ENCODE results near the gene ITGA3.

ITGA3 gene

GRCh38 chr17:50093807-50094206 lies 37.9 kb downstream of the ITGA3 start:
- no CpG with 5 or more reads among the region's 3 CpGs for WGBS (ENCODE audit: insufficient coverage, insufficient read length)
- Histone ChIP-seq H3K9me3 (ENCODE audit: control insufficient read depth, insufficient read depth, low read length) (no peaks in the 10 kb centered on the region), H3K27me3 (ENCODE audit: control insufficient read depth, insufficient read depth, low read length) (no peaks in the 10 kb centered on the region), H3K27ac (ENCODE audit: low read length) (no peak overlapping the region), H3K36me3 (ENCODE audit: control insufficient read depth, insufficient read depth, low read length) (no peaks in the 10 kb centered on the region; the same call in 1 of the 2 replicates), H3K4me1 (ENCODE audit: control insufficient read depth, insufficient read depth, low read length) (no peaks in the 10 kb centered on the region), H3K4me3 (ENCODE audit: low read length) (no peak overlapping the region)
- DNase-seq (ENCODE audit: low read depth, low spot score): no peak

GRCh38 chr17:50094243-50094752 lies 38.4 kb downstream of the ITGA3 start:
- Histone ChIP-seq H3K4me1 (ENCODE audit: control insufficient read depth, insufficient read depth, low read length) (no peaks in the 10 kb centered on the region), H3K4me3 (ENCODE audit: low read length) (peak overlapping the region; percentile 82; the same call in 1 of the 2 replicates), H3K36me3 (ENCODE audit: control insufficient read depth, insufficient read depth, low read length) (no peaks in the 10 kb centered on the region), H3K9me3 (ENCODE audit: control insufficient read depth, insufficient read depth, low read length) (no peaks in the 10 kb centered on the region), H3K27me3 (ENCODE audit: control insufficient read depth, insufficient read depth, low read length) (no peaks in the 10 kb centered on the region), H3K27ac (ENCODE audit: low read length) (no peak overlapping the region)
- DNase-seq (ENCODE audit: low read depth, low spot score): peak; percentile 77
- no CpG with 5 or more reads among the region's 21 CpGs for WGBS (ENCODE audit: insufficient coverage, insufficient read length)

GRCh38 chr17:50094753-50095619 lies 39.1 kb downstream of the ITGA3 start, which contains the start of gene PDK2:
Gene PDK2 (plus strand): TSS chr17:50095351. CDS start chr17:50095436, 85 bp downstream.
- no peaks in the 10 kb centered on the region for H3K4me1 ChIP-seq (ENCODE audit: control insufficient read depth, insufficient read depth, low read length)
- no peak within 1 kb of the TSS for H3K27ac ChIP-seq (ENCODE audit: low read length)
- no peaks in the 10 kb centered on the region for H3K9me3 ChIP-seq (ENCODE audit: control insufficient read depth, insufficient read depth, low read length)
- peak within 1 kb of the TSS; percentile 82 for H3K4me3 ChIP-seq (ENCODE audit: low read length)
- no peaks in the 10 kb centered on the region for H3K36me3 ChIP-seq (ENCODE audit: control insufficient read depth, insufficient read depth, low read length)
- no CpG with 5 or more reads among the region's 68 CpGs for WGBS (ENCODE audit: insufficient coverage, insufficient read length)
- H3K27me3 ChIP-seq (ENCODE audit: control insufficient read depth, insufficient read depth, low read length): no peaks in the 10 kb centered on the region
- peak; percentile 86 for DNase-seq (ENCODE audit: low read depth, low spot score)

GRCh38 chr17:50095626-50096037 lies 39.7 kb downstream of the ITGA3 start:
- H3K27me3 ChIP-seq (ENCODE audit: control insufficient read depth, insufficient read depth, low read length): no peaks in the 10 kb centered on the region
- H3K4me3 ChIP-seq (ENCODE audit: low read length): peak overlapping the region; percentile 82; the same call in 1 of the 2 replicates
- H3K36me3 ChIP-seq (ENCODE audit: control insufficient read depth, insufficient read depth, low read length): no peaks in the 10 kb centered on the region
- no peaks in the 10 kb centered on the region for H3K4me1 ChIP-seq (ENCODE audit: control insufficient read depth, insufficient read depth, low read length)
- WGBS (ENCODE audit: insufficient coverage, insufficient read length): no CpG with 5 or more reads among the region's 12 CpGs
- H3K27ac ChIP-seq (ENCODE audit: low read length): no peak overlapping the region
- H3K9me3 ChIP-seq (ENCODE audit: control insufficient read depth, insufficient read depth, low read length): no peaks in the 10 kb centered on the region
- no peak for DNase-seq (ENCODE audit: low read depth, low spot score)

- Histone ChIP-seq H3K4me1 (ENCODE audit: control insufficient read depth, insufficient read depth, low read length) (no peaks in the 10 kb centered on the region), H3K9me3 (ENCODE audit: control insufficient read depth, insufficient read depth, low read length) (no peaks in the 10 kb centered on the region), H3K4me3 (ENCODE audit: low read length) (no peak overlapping the region; the same call in 1 of the 2 replicates), H3K36me3 (ENCODE audit: control insufficient read depth, insufficient read depth, low read length) (no peaks in the 10 kb centered on the region), H3K27me3 (ENCODE audit: control insufficient read depth, insufficient read depth, low read length) (no peaks in the 10 kb centered on the region), H3K27ac (ENCODE audit: low read length) (no peak overlapping the region)
- no peak for DNase-seq (ENCODE audit: low read depth, low spot score)
- no CpG with 5 or more reads among the region's 6 CpGs for WGBS (ENCODE audit: insufficient coverage, insufficient read length)
Observed at GRCh38 chr17:50096092-50096491, 40.2 kb downstream of the ITGA3 start.

- DNase-seq (ENCODE audit: low read depth, low spot score): no peak
- H3K4me3 ChIP-seq (ENCODE audit: low read length): no peak overlapping the region
- no CpG with 5 or more reads among the region's 3 CpGs for WGBS (ENCODE audit: insufficient coverage, insufficient read length)
- no peaks in the 10 kb centered on the region for H3K27me3 ChIP-seq (ENCODE audit: control insufficient read depth, insufficient read depth, low read length)
- no peaks in the 10 kb centered on the region for H3K9me3 ChIP-seq (ENCODE audit: control insufficient read depth, insufficient read depth, low read length)
- H3K27ac ChIP-seq (ENCODE audit: low read length): no peak overlapping the region
- H3K36me3 ChIP-seq (ENCODE audit: control insufficient read depth, insufficient read depth, low read length): no peaks in the 10 kb centered on the region
- H3K4me1 ChIP-seq (ENCODE audit: control insufficient read depth, insufficient read depth, low read length): 0 out of 2 replicates have a peak, but pooled peaks cover 2% of the 10 kb centered on the region
Observed at GRCh38 chr17:50096758-50097157, 40.8 kb downstream of the ITGA3 start.

- H3K27me3 ChIP-seq (ENCODE audit: control insufficient read depth, insufficient read depth, low read length): no peaks in the 10 kb centered on the region
- no peak for DNase-seq (ENCODE audit: low read depth, low spot score)
- H3K4me3 ChIP-seq (ENCODE audit: low read length): no peak overlapping the region
- WGBS (ENCODE audit: insufficient coverage, insufficient read length): no CpG with 5 or more reads among the region's 7 CpGs
- H3K4me1 ChIP-seq (ENCODE audit: control insufficient read depth, insufficient read depth, low read length): 0 out of 2 replicates have a peak, but pooled peaks cover 2% of the 10 kb centered on the region
- H3K27ac ChIP-seq (ENCODE audit: low read length): no peak overlapping the region
- H3K36me3 ChIP-seq (ENCODE audit: control insufficient read depth, insufficient read depth, low read length): no peaks in the 10 kb centered on the region
- no peaks in the 10 kb centered on the region for H3K9me3 ChIP-seq (ENCODE audit: control insufficient read depth, insufficient read depth, low read length)
Observed at GRCh38 chr17:50097455-50097854, 41.5 kb downstream of the ITGA3 start.

- Histone ChIP-seq H3K9me3 (ENCODE audit: control insufficient read depth, insufficient read depth, low read length) (no peaks in the 10 kb centered on the region), H3K36me3 (ENCODE audit: control insufficient read depth, insufficient read depth, low read length) (no peaks in the 10 kb centered on the region), H3K4me1 (ENCODE audit: control insufficient read depth, insufficient read depth, low read length) (0 out of 2 replicates have a peak, but pooled peaks cover 2% of the 10 kb centered on the region), H3K4me3 (ENCODE audit: low read length) (no peak overlapping the region), H3K27me3 (ENCODE audit: control insufficient read depth, insufficient read depth, low read length) (no peaks in the 10 kb centered on the region), H3K27ac (ENCODE audit: low read length) (no peak overlapping the region)
- DNase-seq (ENCODE audit: low read depth, low spot score): no peak
- no CpG with 5 or more reads among the region's 4 CpGs for WGBS (ENCODE audit: insufficient coverage, insufficient read length)
Observed at GRCh38 chr17:50097926-50098325, 42.0 kb downstream of the ITGA3 start.

GRCh38 chr17:50098583-50098982 lies 42.7 kb downstream of the ITGA3 start:
- H3K36me3 ChIP-seq (ENCODE audit: control insufficient read depth, insufficient read depth, low read length): no peaks in the 10 kb centered on the region
- no peak overlapping the region for H3K4me3 ChIP-seq (ENCODE audit: low read length)
- no peaks in the 10 kb centered on the region for H3K27me3 ChIP-seq (ENCODE audit: control insufficient read depth, insufficient read depth, low read length)
- no peaks in the 10 kb centered on the region for H3K9me3 ChIP-seq (ENCODE audit: control insufficient read depth, insufficient read depth, low read length)
- WGBS (ENCODE audit: insufficient coverage, insufficient read length): no CpG with 5 or more reads among the region's 4 CpGs
- no peak for DNase-seq (ENCODE audit: low read depth, low spot score)
- no peak overlapping the region for H3K27ac ChIP-seq (ENCODE audit: low read length)
- 0 out of 2 replicates have a peak, but pooled peaks cover 2% of the 10 kb centered on the region for H3K4me1 ChIP-seq (ENCODE audit: control insufficient read depth, insufficient read depth, low read length)

GRCh38 chr17:50099003-50099402 lies 43.1 kb downstream of the ITGA3 start:
- no peak for DNase-seq (ENCODE audit: low read depth, low spot score)
- no CpG with 5 or more reads among the region's 5 CpGs for WGBS (ENCODE audit: insufficient coverage, insufficient read length)
- no peak overlapping the region for H3K27ac ChIP-seq (ENCODE audit: low read length)

More at GRCh38 chr17:50099003-50099402, 43.1 kb downstream of the ITGA3 start:
- Histone ChIP-seq H3K9me3 (ENCODE audit: control insufficient read depth, insufficient read depth, low read length) (no peaks in the 10 kb centered on the region), H3K4me1 (ENCODE audit: control insufficient read depth, insufficient read depth, low read length) (0 out of 2 replicates have a peak, but pooled peaks cover 2% of the 10 kb centered on the region), H3K27me3 (ENCODE audit: control insufficient read depth, insufficient read depth, low read length) (no peaks in the 10 kb centered on the region), H3K36me3 (ENCODE audit: control insufficient read depth, insufficient read depth, low read length) (no peaks in the 10 kb centered on the region), H3K4me3 (ENCODE audit: low read length) (no peak overlapping the region)
